ENCODE measurements around the gene SHISA7.

SHISA7 gene

GRCh38 chr19:55482156-55482961 is 39.3 kb upstream of the SHISA7 start:
- DNase-seq (ENCODE audit: low read depth in 2 of 2) = no peak

GRCh38 chr19:55481794-55482155 is 38.7 kb upstream of the SHISA7 start:
- DNase-seq (ENCODE audit: low read depth in 2 of 2) = no peak

- no peak for DNase-seq (ENCODE audit: low read depth in 2 of 2)
Measured at GRCh38 chr19:55481148-55481793, 38.2 kb upstream of the SHISA7 start.

- no peak for DNase-seq (ENCODE audit: low read depth in 2 of 2)
Measured at GRCh38 chr19:55479451-55480230, 36.5 kb upstream of the SHISA7 start.

GRCh38 chr19:55479045-55479444 is 35.9 kb upstream of the SHISA7 start:
- no peak for DNase-seq (ENCODE audit: low read depth in 2 of 2)

GRCh38 chr19:55478364-55478763 is 35.3 kb upstream of the SHISA7 start:
- no peak for DNase-seq (ENCODE audit: low read depth in 2 of 2)

- no peak for DNase-seq (ENCODE audit: low read depth in 2 of 2)
Measured at GRCh38 chr19:55477905-55478304, 34.8 kb upstream of the SHISA7 start.

GRCh38 chr19:55476100-55476775 is 33.1 kb upstream of the SHISA7 start, which contains the start of gene ZNF628:
Gene ZNF628 (plus strand): TSS chr19:55476617. CDS start chr19:55479911, 3,294 bp downstream.
- DNase-seq (ENCODE audit: low read depth in 2 of 2) = peak; percentile 96 to 97

GRCh38 chr19:55474269-55475265 is 31.5 kb upstream of the SHISA7 start:
- DNase-seq (ENCODE audit: low read depth in 2 of 2) = no peak

- no peak for DNase-seq (ENCODE audit: low read depth in 2 of 2)
Measured at GRCh38 chr19:55473225-55474012, 30.3 kb upstream of the SHISA7 start.

- no peak for DNase-seq (ENCODE audit: low read depth in 2 of 2)
Measured at GRCh38 chr19:55472463-55472862, 29.4 kb upstream of the SHISA7 start.

- DNase-seq (ENCODE audit: low read depth in 2 of 2) = no peak
Measured at GRCh38 chr19:55471266-55471665, 28.2 kb upstream of the SHISA7 start.

- no peak for DNase-seq (ENCODE audit: low read depth in 2 of 2)
Measured at GRCh38 chr19:55468054-55468393, 24.9 kb upstream of the SHISA7 start.

GRCh38 chr19:55467236-55468053 is 24.3 kb upstream of the SHISA7 start:
- peak in 1 of 2 donors; percentile 33 for DNase-seq (ENCODE audit: low read depth in 2 of 2)

GRCh38 chr19:55466241-55466614 is 23.1 kb upstream of the SHISA7 start:
- DNase-seq (ENCODE audit: low read depth in 2 of 2) = no peak

- DNase-seq (ENCODE audit: low read depth in 2 of 2) = no peak
Measured at GRCh38 chr19:55465460-55466240, 22.6 kb upstream of the SHISA7 start.

- DNase-seq (ENCODE audit: low read depth in 2 of 2) = no peak
Measured at GRCh38 chr19:55464662-55465054, 21.6 kb upstream of the SHISA7 start, which contains the start of gene C19orf85. Gene C19orf85 (minus strand): TSS chr19:55464751. CDS start chr19:55464554, 197 bp downstream.

- DNase-seq (ENCODE audit: low read depth in 2 of 2) = no peak
Measured at GRCh38 chr19:55464039-55464661, 21.1 kb upstream of the SHISA7 start.

Data from activated CD8-positive, alpha-beta memory T cell treated with anti-CD3 and anti-CD28 coated beads for 4 hours (primary cell).